B cell (primary cell): Measurements from ENCODE around the gene BLID. TPM values are rescaled to one million over a fixed set of nuclear protein-coding genes. Genes with fewer than 3 reads are reported as not detected.

ENCODE experiments used
- ATAC-seq: fragments of 200-7000 bp; cut with Tn5 transposase; one replicate; pipeline ENCODE4 v1.10.0; 2021; ENCODE audit warnings: low read depth, mild to moderate bottlenecking, moderate number of reproducible peaks, moderate library complexity
- CTCF ChIA-PET: fragments of 350-600 bp; sonication (Branson Sonifier 250); formaldehyde crosslinking; loops from one replicate; lab custom pipeline; 2021; ENCODE audit warnings: antibody characterized with exemption, inconsistent platforms; lab: Charles Lee
- POLR2A ChIA-PET: fragments of 350-600 bp; sonication (Branson Sonifier 250); formaldehyde crosslinking; loops from one replicate; lab custom pipeline; 2021; ENCODE audit warnings: antibody characterized with exemption; lab: Charles Lee
- DNase-seq: peaks from one replicate; pipeline ENCODE4 v3.0.0; 2013
- H2AFZ ChIP-seq: 2 replicates; pipeline ENCODE4 v1.6.1; 2012; ENCODE audit warnings: mild to moderate bottlenecking, low read depth, low read length; ENCODE audit not compliant: insufficient read depth, poor library complexity, severe bottlenecking
- H3K27ac ChIP-seq, 2 donors: 1 replicate in 1 of 2; 2 replicates in 1 of 2; pipeline ENCODE4 v1.5.1; 2012 to 2013; ENCODE audit warnings: low read length in 2 of 2, mild to moderate bottlenecking in 2 of 2, moderate library complexity in 1 of 2
- H3K27me3 ChIP-seq, 4 experiments: fragments of 200-600 bp in 1 of 4; sonication (generic) in 1 of 4; replicated peaks in 1 of 4; 1 replicate in 2 of 4; 2 replicates in 2 of 4; pipeline versions ENCODE4 v1.6.1 to v1.7.0; 2013 to 2016; ENCODE audit warnings: low read length in 3 of 4, mild to moderate bottlenecking in 2 of 4, mixed read lengths in 1 of 4, moderate library complexity in 1 of 4; ENCODE audit not compliant: insufficient read depth in 4 of 4, control insufficient read depth in 3 of 4; ENCODE audit errors: control extremely low read depth in 1 of 4
- H3K36me3 ChIP-seq, 2 experiments: replicated peaks in 1 of 2; 1 replicate in 1 of 2; 2 replicates in 1 of 2; pipeline versions ENCODE4 v1.6.1 to v1.7.1; 2013; ENCODE audit warnings: low read length in 1 of 2; ENCODE audit not compliant: insufficient read depth in 2 of 2, control insufficient read depth in 1 of 2; ENCODE audit errors: control extremely low read depth in 1 of 2, extremely low read depth in 1 of 2
- H3K4me1 ChIP-seq, 2 donors: fragments of 200-600 bp in 1 of 2; sonication (generic) in 1 of 2; 1 replicate in 1 of 2; 2 replicates in 1 of 2; pipeline versions ENCODE4 v1.5.1 to v1.6.1; 2013 to 2017; ENCODE audit warnings: low read length in 2 of 2; ENCODE audit not compliant: control insufficient read depth in 2 of 2, insufficient read depth in 2 of 2
- H3K4me2 ChIP-seq: replicated peaks from 2 replicates; pipeline ENCODE3; 2012; ENCODE audit warnings: mild to moderate bottlenecking, low read depth, low read length; ENCODE audit not compliant: poor library complexity, severe bottlenecking
- H3K4me3 ChIP-seq, 5 experiments: fragments of 200-600 bp in 1 of 5; sonication (generic) in 1 of 5; 1 replicate in 3 of 5; 2 replicates in 2 of 5; pipeline versions ENCODE4 v1.5.1 to v1.7.0; 2011 to 2016; ENCODE audit warnings: low read length in 4 of 5, mild to moderate bottlenecking in 4 of 5, low read depth in 2 of 5, control low read depth in 1 of 5, moderate library complexity in 1 of 5; ENCODE audit not compliant: insufficient read depth in 1 of 5; ENCODE audit errors: control extremely low read depth in 1 of 5, extremely low read depth in 1 of 5
- H3K79me2 ChIP-seq: fragments of 200-600 bp; sonication (generic); one replicate; pipeline ENCODE4 v1.6.0; 2016; ENCODE audit warnings: low read length; ENCODE audit not compliant: control insufficient read depth, insufficient read depth
- H3K9ac ChIP-seq: fragments of 200-600 bp; sonication (generic); 2 replicates; pipeline ENCODE4 v1.6.1; 2017; ENCODE audit warnings: mild to moderate bottlenecking, low read length, moderate library complexity
- H3K9me3 ChIP-seq, 3 donors: one replicate each; pipeline versions ENCODE4 v1.6.1 to v1.7.1; 2013; ENCODE audit warnings: low read length in 2 of 3; ENCODE audit not compliant: control insufficient read depth in 2 of 3, insufficient read depth in 1 of 3; ENCODE audit errors: control extremely low read depth in 1 of 3
- H4K20me1 ChIP-seq: 2 replicates; pipeline ENCODE4 v1.6.0; 2012; ENCODE audit warnings: mild to moderate bottlenecking, low read length; ENCODE audit not compliant: insufficient read depth, control insufficient read depth, poor library complexity, severe bottlenecking
- H3K27ac Mint-ChIP-seq: one replicate; pipeline ENCODE4 v1.8.0; 2021; ENCODE audit warnings: mixed read lengths
- H3K27me3 Mint-ChIP-seq: one replicate; pipeline ENCODE4 v1.8.0; 2021; ENCODE audit warnings: mixed read lengths
- H3K4me1 Mint-ChIP-seq: one replicate; pipeline ENCODE4 v1.8.0; 2021; ENCODE audit warnings: mixed read lengths
- H3K4me3 Mint-ChIP-seq: one replicate; pipeline ENCODE4 v1.8.0; 2021; ENCODE audit warnings: mixed read lengths
- H3K9me3 Mint-ChIP-seq: one replicate; pipeline ENCODE4 v1.8.0; 2022; ENCODE audit warnings: mixed read lengths; ENCODE audit not compliant: insufficient read depth
- EZH2 ChIP-seq: IDR thresholded peaks from 2 replicates; pipeline ENCODE4 v1.6.1; 2012; ENCODE audit warnings: borderline replicate concordance, low read depth, mild to moderate bottlenecking, moderate library complexity, low read length; ENCODE audit not compliant: insufficient read depth, poor library complexity, severe bottlenecking
- WGBS: methylation state at CpG from one replicate; pipeline ENCODE4 v1.1.5; 2013; ENCODE audit warnings: missing lambda C conversion rate; ENCODE audit not compliant: insufficient coverage; 5-methylcytosine and 5-hydroxymethylcytosine counted together
- intact Hi-C: fragments of 100-400 bp; cut with micrococcal nuclease; formaldehyde crosslinking; loops from one replicate; pipeline ENCODE4 v1.10.0; 2022
- polyA plus RNA-seq: library from polyadenylated mRNA; depleted of rRNA; stranded (reverse); fragments of >200 nt; gene quantifications from 2 replicates; pipeline ENCODE4 v1.2.3, GENCODE V29; 2012
- total RNA-seq, 2 donors: library from RNA; stranded (reverse); fragments of 120-200 nt in 1 of 2; gene quantifications; 1 replicate in 1 of 2; 2 replicates in 1 of 2; pipeline versions ENCODE4 v1.2.3 to v1.2.4, GENCODE V29; 2013 to 2022
- TF ChIP-seq, protein P1 (sequence below): fragments of 200-600 bp; IDR thresholded peaks from one replicate; pipeline ENCODE4 v1.8.0; 2022; ENCODE audit warnings: antibody characterized with exemption, mild to moderate bottlenecking

The BLID gene
- total and polyA plus RNA-seq, 2 donors (not counting 1 experiment from before 2014, with no cell fraction given): not detected

GRCh38 chr11:122099374-122100036 lies 16.5 kb downstream of the BLID start:
- no peak overlapping the region for H3K4me3 Mint-ChIP-seq
- no peak overlapping the region for H3K4me2 ChIP-seq
- ChIA-PET CTCF (no interaction called here), POLR2A (no interaction called here)
- H3K27me3 Mint-ChIP-seq: peaks cover 48% of the 10 kb centered on the region
- DNase-seq (no peak), ATAC-seq (no peak)
- peaks cover 0 to 40% (median 27%) of the 10 kb centered on the region in 4 experiments for H3K27me3 ChIP-seq
- H4K20me1 ChIP-seq: no peaks in the 10 kb centered on the region
- peaks cover 0 to 4% (median 0%) of the 10 kb centered on the region in 3 donors for H3K9me3 ChIP-seq
- no peak overlapping the region for H3K4me3 ChIP-seq
- H2AFZ ChIP-seq: no peak overlapping the region
- intact Hi-C loops: no loop called here
- H3K9me3 Mint-ChIP-seq: no peaks in the 10 kb centered on the region
- H3K27ac ChIP-seq: no peak overlapping the region
- no peak overlapping the region for H3K27ac Mint-ChIP-seq
- TF ChIP-seq, protein P1, sequence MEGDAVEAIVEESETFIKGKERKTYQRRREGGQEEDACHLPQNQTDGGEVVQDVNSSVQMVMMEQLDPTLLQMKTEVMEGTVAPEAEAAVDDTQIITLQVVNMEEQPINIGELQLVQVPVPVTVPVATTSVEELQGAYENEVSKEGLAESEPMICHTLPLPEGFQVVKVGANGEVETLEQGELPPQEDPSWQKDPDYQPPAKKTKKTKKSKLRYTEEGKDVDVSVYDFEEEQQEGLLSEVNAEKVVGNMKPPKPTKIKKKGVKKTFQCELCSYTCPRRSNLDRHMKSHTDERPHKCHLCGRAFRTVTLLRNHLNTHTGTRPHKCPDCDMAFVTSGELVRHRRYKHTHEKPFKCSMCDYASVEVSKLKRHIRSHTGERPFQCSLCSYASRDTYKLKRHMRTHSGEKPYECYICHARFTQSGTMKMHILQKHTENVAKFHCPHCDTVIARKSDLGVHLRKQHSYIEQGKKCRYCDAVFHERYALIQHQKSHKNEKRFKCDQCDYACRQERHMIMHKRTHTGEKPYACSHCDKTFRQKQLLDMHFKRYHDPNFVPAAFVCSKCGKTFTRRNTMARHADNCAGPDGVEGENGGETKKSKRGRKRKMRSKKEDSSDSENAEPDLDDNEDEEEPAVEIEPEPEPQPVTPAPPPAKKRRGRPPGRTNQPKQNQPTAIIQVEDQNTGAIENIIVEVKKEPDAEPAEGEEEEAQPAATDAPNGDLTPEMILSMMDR: no peak
- TF ChIP-seq EZH2: no peak
- peaks cover 4 to 12% of the 10 kb centered on the region in 2 donors for H3K4me1 ChIP-seq
- no peak overlapping the region for H3K9ac ChIP-seq
- WGBS: 81% methylated on average over 12 of the region's 13 CpGs
- H3K36me3 ChIP-seq: no peaks in the 10 kb centered on the region
- H3K4me1 Mint-ChIP-seq: peaks cover 9% of the 10 kb centered on the region
- no peaks in the 10 kb centered on the region for H3K79me2 ChIP-seq

GRCh38 chr11:122098261-122098980 lies 17.6 kb downstream of the BLID start:
- Mint-ChIP-seq H3K27ac (no peak overlapping the region), H3K4me1 (peaks cover 9% of the 10 kb centered on the region), H3K9me3 (no peaks in the 10 kb centered on the region), H3K27me3 (peaks cover 40% of the 10 kb centered on the region), H3K4me3 (no peak overlapping the region)
- ATAC-seq: no peak
- no peak overlapping the region for H3K4me3 ChIP-seq
- no peak overlapping the region for H3K9ac ChIP-seq
- H3K27me3 ChIP-seq: peaks cover 0 to 34% (median 26%) of the 10 kb centered on the region in 4 experiments
- no peak for DNase-seq
- H4K20me1 ChIP-seq: no peaks in the 10 kb centered on the region
- H3K79me2 ChIP-seq: no peaks in the 10 kb centered on the region
- H3K27ac ChIP-seq: no peak overlapping the region
- TF ChIP-seq, protein P1: no peak
- TF ChIP-seq EZH2: no peak
- intact Hi-C loops: no loop called here
- peaks cover 0 to 4% (median 0%) of the 10 kb centered on the region in 3 donors for H3K9me3 ChIP-seq
- CTCF ChIA-PET: no interaction called here
- no CpG with 5 or more reads among the region's 7 CpGs for WGBS
- no peaks in the 10 kb centered on the region for H3K36me3 ChIP-seq
- no peak overlapping the region for H2AFZ ChIP-seq
- H3K4me1 ChIP-seq: peaks cover 4 to 12% of the 10 kb centered on the region in 2 donors
- no peak overlapping the region for H3K4me2 ChIP-seq
- POLR2A ChIA-PET: no interaction called here
